NCI-H526 treated with DMSO at 0.1 percent for 48 hours (cell line): ENCODE data around the gene SEC23B.
"Not testable (repeated sequence)": the region's sequence is repeated elsewhere in the genome, so short reads cannot be mapped to it uniquely, and the experiment has no call there.

Experiments used
- DNase-seq: peaks from one replicate; lab custom pipeline; 2025; lab: John Stamatoyannopoulos, UW

SEC23B gene

DNA sequence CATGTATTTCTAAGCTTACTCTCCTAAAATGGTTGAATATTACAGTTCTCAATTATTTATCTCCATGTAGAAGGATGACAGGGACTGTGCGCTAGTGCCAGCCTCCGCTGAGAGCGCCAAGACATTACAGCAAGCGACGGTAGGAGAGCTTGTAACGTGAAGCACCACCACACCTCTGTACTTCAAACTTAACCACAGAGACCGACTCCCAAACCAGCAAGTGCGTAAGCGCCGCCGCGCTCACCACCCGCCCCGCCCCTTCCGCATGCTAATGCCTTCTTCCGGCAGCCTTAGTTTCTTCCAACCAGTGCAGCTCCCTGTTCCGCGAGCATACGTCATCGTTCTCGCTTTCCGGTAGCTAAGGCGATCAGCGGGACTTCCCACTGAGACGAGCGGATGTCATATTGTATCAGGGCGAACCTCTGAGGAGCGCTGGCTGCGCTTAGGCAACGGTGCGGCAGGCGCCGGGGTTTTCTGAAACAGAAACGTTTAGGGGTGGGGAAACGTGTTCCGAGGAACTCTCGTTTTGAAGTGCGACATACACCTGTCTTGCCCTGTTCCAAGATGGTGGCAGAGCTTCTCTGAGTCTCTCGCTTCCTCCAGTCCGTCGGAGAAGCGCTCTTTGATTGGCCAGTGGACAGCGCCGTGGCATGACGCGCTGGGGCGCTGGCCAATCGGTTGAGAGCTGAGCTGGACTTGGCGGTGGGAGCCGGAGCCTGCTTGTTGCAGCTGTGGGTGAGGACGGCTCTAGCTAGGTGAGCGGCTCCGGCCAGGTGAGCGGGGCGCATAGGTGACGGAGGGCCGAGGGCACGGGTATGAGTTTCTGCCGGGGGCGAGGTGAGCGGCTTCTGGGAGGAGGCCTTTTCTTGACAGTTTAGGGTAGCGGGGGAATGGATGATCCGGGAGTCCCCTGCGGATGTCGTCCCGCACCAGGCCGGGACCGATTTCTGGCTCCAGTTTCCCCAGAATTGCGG, at the start of gene SEC23B:
Gene SEC23B (plus strand): TSS at position 723 of the 974 bp plus-strand sequence. CDS start 2,896 bp downstream, outside the sequence.
- DNase-seq: peak; percentile 98

DNA sequence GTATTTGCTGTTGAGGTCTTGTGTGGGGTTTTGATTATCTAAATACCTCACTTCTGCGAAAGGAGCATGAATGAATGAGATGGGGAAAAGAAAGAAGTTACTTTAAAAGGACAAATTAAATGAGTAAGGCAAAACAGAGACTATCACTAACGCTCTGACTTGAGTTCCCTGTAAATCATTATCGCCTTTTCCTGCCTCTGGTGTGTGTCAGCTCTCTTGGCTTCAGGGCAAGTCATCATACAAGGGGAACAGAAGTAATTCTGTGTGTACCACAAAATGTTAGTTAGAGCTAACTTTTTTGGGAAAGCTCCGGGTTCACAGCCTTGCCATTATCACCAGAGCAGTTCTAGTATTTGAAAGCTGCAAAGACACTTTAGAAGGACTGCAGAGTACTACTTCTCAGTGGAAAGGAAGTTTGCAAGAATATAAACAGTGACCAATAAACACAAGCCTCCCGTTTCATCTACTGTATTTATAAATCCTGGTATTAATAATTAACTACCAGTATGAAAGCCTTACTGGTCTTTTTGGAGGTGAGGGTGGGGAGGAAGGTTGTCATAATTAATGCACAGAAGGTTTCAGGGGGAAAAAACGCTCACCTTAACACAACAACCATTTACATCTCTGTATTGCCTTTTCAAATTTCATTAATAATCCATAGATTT, 42.1 kb upstream of the SEC23B start:
- no peak for DNase-seq

DNA sequence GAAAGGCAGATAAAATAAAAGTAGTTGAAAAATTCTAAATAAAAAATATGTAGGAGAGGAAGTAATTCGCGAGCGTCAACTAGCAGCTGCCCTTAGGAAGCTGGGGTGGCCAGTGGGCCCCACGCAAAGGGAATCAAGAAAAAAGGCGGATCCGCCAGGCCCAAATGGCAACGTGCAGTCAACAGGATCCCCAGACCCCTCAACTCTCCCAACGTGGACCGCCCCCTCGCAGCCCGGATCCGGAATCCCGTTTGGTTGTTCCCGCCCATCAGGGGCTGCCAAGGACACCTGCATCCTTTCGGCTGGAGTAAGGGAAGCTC, 41.2 kb upstream of the SEC23B start:
- peak; percentile 80 for DNase-seq

DNA sequence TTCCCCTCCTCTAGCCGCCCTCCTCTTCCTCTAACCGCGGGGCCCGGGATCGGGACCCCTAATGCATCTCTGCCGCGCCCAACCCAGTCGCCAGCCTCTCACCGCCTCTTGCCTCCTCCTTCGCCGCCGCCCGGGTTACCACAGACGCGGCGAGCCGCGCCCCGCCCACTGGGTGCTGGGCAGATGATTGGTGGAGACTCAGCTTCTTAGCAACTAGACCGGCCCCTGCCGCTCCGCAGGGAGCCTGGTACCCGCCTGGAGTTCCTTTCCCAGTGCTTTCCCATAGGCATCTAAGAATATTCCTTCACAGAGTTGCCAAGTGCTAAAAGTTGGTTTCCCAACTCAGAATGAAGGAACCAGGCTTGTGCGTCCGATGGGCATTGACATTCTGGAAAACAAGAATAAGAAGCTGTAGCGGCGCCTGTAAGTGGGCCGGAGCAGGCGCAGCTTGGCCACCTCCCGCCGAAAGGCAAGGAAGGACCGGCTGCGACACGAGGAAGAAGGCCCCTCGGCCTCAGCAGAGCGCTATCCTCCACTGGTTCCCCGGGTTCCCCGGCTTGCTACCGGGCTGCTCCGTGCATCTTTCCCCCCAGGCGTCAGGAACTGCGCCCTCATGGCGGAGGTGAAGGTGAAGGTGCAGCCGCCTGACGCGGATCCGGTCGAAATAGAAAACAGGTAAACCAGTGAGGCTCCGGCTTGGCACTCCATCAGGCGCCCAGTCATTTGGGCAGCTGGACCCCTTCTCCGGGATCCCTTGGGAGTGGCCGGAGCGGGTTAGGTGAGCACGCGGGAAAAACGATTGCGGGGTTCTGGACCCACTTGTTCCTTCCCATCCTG, 40.6 kb upstream of the SEC23B start, which contains the start of the genes DZANK1 and POLR3F:
Gene DZANK1 (minus strand): TSS at position 137 of the 837 bp plus-strand sequence. CDS start 1,672 bp downstream, outside the sequence.
Gene POLR3F (plus strand): TSS at position 497 of the 837 bp plus-strand sequence. CDS start 117 bp downstream, at position 614.
- DNase-seq: peak; percentile 94

DNA sequence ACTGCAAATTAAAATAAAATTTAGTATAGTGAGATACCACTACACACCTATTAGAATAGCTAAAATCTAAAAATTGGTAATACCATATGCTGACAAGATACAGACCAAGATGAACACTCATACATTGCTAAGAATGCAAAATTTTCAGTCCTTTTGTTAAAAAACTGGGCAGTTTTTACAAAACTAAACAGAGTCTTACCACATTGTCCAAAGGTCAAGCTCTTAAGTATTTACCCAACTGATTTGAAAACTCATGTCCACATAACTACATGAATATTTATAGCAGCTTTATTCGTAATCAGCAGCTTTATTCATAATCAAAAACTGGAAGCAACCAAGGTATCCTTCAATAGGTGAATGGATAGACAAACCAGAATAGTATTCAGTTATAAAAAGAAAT, 30.5 kb upstream of the SEC23B start:
- no peak for DNase-seq

DNA sequence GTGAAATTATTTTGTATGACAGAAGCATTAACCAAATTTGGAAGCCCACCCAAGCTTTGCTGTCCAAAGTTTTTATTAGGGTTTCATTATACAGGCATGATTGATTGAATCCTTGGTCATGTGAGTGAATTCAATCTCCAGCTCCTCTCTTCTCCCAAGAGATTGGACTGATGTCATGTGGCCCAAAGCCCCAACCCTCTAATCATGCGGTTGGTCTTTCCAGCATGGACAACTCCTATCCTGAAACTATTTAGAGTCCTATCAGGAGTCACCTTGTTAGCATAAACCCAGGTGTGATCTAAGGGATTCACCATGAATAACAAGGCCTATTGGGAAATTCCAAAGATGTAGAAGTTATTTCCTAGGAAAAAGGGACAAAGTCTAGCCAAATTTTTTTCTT, 29.9 kb upstream of the SEC23B start:
- DNase-seq: no peak

DNA sequence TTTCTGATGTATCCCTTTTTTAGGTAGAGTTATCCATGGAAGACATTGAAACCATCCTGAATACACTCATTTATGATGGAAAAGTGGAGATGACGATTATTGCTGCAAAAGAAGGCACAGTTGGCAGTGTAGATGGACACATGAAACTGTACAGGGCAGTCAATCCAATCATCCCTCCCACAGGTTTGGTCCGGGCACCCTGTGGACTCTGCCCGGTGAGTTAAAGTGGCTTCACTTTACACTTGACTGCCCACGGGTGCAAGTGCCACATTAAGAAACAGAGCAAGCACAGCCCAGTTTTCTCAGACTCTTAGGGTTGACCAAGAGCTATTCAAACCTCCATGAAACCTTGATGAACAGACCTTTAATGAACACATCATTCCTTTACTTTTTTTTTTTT, 26.1 kb upstream of the SEC23B start:
- no peak for DNase-seq

DNA sequence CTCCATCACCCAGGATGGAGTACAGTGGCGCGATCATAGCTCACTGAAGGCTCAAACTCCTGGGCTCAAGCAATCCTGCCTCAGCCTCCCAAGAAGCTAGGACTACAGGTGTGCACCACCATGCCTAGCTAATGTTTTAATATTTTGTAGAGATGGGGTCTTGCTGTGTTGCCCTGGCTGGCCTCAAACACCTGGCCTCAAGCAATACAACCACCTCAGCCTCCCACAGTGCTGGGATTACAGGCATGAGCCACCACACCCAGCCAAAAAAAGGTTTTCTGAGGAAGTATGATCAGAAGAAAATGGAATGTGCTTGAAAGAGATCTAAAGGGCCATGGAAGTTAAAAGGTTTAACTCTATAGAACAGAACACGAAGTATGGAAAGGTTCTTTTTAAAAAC, 19.4 kb upstream of the SEC23B start:
- no peak for DNase-seq

DNA sequence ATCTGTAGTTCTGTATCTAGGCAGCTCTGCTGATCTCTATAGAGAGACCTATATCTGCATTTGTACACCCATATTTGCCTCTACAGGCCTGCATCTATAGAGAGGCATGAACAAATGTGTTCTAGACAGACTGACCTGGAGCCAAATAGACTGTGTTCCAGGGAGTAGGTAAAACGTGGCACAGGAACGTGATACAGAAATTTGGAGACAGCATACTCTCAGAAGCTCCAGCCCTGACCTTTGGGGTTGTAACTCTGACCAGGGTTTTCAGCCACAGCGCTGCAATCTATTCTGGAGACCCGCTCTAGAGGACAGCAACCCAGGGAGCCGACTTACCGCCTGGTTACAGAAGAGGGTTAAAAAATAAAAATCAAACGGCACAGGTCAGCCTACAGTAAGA, 11.7 kb upstream of the SEC23B start:
- DNase-seq: peak; percentile 17

DNA sequence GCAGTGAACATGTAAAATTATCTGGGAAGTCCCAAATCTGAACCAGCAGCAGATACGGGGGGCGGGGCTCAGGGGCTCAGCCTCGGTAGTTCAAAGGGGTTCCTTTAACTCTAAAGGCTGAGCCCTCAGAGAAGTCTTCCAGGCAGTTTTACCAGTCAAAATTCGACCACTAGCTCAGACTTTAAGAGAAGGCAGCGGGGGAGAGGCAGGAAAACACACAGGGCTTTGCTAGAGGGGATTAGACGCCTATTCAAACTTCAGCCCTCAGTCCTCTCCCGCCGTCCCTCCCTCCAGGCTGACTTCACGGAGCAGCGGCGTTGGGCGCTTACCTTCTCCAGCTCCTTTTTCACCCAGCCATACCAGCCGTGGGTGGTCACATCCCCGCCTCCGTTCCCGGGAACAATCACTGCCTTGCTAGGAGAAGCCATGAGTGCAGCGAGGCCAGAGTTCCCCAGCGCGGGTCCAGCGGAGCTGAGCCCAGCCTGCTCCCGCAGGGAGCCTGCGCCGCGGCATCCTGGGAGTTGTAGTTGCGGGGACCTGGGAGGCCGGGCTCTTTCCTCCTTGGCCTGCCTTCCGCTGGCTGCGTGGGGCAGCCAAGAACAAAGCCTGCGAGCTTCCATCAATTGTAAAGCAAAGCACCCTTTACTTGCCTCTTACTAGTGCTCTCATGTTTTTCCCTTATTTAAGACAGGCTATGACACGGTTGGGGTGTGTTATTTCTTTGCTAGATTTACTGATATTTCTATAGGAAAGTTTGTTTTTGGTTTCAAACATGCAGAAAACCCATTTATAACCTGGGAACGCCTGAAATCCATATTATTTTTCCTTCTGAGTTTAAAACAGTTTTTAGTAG, 10.8 kb upstream of the SEC23B start, which contains the start of gene RBBP9:
Gene RBBP9 (minus strand): TSS at position 486 of the 853 bp plus-strand sequence. CDS start 58 bp downstream, at position 428.
- DNase-seq: peak; percentile 63

DNA sequence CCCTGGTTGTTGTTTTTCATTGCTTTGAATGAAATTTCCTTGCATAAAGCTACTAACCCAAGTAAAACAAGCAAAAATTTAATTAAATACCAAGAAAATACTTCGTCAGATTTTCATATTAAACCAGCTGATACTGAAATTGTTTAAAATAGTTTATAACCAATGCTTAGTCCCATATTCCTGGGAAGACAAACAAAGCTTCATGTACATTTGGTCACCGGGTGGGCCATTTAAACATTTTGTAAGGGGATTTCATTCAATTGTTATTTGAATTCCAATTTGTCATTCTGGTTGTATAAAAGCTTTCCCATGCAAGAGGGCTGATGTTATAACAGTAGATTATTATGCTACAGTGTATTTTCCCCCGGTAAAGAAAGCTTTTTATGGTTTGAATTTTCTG, 10.1 kb upstream of the SEC23B start:
- DNase-seq: no peak

DNA sequence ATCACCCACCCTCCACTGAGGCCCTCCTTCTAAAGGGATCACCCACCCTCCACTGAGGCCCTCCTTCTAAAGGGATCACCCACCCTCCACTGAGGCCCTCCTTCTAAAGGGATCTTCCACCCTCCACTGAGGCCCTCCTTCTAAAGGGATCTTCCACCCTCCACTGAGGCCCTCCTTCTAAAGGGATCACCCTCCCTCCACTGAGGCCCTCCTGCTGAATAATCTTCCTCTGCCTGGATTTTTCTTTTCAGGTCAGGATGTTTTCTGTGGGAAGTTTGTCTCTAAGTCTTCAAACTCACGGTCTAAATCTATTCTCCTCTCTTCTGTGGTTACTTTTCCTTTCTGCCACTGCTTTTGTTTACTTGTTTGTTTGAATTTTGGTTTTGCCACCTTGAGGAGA, 6.1 kb upstream of the SEC23B start:
- not testable (repeated sequence) for DNase-seq

DNA sequence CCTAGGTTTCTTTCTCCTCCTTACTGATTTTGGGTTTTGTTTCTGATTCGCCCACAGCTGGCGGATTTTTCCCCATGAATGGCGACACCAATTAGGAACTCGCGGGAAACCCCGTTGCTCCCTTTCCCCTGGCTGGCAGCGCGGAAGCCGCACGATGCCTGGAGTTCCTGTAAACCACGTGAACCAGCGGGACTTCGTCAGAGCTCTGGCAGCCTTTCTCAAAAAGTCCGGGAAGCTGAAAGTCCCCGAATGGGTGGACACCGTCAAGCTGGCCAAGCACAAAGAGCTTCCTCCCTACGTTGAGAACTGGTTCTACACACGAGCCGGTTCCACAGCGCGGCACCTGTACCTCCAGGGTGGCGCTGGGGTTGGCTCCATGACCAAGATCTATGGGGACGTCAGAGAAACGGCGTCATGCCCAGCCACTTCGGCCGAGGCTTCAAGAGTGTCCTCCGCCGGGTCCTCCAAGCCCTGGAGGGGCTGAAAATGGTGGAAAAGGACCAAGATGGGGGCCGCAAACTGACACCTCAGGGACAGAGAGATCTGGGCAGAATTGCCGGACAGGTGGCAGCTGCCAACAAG, 3.2 kb upstream of the SEC23B start:
- no peak for DNase-seq

DNA sequence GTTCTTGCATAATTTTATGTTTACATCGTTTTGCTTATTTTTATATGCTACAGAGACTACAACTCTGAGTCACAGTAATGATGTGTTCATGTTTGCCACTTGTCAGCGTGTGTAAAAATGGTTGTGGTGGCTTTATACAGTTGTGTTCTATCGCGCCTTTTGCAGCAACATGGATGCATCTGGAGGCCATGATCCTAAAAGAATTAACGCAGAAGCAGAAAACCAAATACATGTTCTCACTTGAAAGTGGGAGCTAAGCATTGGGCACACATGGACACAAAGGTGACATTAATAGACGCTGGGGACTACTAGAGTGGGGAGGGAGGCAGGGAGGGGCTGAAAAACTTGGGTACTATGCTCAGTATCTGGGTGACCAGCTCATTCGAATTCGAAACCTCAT, 996 bp upstream of the SEC23B start:
- no peak for DNase-seq

DNA sequence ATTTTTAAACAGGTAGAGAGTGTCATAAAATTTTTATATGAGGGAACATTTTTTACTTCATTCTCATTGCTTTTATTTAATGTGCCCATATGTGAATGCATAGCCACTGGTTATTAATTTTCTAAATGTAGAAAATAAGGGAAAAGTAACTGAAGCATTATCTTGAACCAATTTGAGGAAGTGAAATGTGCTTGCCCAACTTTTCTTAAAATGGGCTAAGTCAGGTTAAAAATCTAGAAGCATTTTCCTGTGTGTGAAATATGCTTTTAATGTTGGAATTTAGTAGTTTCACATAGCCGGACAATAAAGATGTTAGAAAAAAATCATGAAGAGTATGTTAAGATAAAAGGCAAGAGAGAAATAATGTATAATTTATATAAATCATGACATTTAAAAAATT, 3.8 kb downstream of the SEC23B start:
- DNase-seq: no peak

DNA sequence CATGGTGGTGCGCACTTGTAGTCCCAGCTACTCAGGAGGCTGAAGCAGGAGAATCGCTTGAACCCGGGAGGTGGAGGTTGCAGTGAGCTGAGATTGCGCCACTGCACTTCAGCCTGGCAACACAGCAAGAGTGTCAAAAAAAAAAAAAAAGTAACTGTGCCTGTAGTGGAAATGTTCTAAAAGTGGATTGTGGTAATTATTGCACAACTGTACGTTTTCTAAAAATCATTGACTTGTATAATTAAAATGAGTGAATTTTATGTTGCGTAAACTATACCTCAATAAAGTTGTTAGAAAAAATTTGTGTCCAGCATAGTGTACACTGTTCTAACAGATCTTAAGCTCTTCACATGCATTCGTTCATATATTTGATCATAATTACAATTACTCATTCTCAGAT, 5.5 kb downstream of the SEC23B start:
- DNase-seq: no peak

DNA sequence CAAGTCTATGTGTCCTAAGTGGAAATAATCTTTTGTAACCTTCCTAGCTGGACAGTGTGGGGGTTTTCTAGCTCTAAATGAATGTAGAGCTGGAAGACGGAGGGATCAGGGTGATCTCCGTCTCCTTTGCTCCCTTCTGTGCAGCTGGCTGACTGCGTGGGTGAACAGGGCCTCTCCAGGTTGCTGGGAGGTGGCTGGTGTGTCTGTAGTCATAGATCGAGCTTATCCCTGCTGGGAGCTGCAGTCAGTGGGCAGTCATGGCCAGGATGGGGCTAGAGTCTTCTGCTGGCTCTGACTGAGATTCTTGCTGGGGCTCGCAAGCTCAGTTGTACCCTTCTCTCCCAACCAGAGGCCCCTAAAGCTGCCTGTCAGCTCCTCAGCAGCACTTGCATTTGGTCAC, 6.4 kb downstream of the SEC23B start:
- no peak for DNase-seq

DNA sequence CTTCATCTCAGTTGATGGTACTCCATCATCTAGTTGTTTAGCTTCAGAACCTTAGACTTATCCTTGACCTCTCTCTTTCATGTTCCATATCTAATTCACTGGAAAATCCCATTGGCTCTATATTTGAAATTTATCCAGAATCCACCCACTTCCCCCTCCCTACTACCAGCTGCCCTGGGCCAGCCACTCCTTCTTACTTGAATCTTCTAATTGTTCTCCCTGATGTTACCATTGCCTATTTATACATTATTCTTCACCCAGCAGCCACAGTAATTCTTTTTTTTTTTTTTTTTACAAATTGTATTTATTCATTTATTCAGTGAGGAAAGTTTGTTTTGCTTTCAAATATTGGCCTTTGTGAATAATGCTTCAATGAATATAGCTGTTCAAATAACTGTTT, 8.2 kb downstream of the SEC23B start:
- no peak for DNase-seq

DNA sequence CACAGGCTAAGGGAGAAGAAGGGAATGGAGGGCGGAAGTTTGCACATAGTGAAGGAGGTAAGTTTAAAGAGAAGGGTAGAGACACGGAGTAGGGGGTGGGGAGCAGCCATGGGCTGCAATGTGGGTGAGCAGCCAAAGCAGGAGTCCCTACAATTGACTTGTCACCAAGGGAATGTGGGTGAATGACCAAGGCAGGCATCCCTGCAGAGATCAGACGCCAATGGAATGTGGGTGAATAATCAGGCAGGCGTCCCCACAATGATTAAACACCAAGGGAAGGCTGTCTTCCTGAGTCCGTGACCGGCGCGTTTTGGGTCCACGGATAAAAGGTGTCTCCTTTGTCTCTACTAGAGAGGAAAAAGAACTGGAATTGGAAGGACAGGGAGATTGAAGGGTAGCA, 14.3 kb downstream of the SEC23B start:
- not testable (repeated sequence) for DNase-seq

DNA sequence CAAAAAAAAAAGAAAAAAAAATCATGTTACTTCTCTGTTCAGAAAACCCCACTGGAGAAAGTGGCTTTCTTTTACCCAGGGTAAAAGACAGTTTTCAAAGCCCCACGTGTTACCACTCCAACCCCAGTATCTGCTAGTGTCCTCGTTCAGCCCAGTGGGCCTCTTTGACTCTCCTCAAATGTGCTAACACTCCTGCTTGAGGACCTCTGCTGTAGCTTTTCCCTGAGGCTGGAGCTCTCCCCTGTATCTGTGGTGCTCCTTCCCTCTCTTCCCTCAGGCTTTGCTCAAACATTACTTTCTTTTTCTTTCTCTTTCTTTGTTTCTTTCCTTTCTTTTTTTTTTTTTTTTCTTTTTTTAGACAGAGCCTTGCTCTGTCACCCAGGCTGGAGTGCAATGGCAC, 15.3 kb downstream of the SEC23B start:
- no peak for DNase-seq

DNA sequence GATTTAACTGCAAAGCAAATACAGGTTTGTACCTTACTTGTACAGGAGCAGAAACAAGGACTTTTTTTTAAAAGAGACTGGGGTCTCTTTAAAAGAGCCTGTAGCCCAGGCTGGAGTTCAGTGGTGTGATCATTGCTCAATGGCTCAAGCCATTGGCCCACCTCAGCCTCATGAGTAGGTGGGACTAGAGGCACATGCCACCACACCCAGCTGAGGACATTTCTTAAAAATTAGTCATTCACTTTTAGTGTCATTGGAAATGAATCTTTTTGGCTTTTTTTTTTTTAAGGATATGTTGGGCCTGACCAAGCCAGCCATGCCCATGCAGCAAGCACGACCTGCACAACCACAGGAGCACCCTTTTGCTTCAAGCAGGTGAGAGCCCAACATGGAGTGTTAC, 16.9 kb downstream of the SEC23B start:
- DNase-seq: no peak
